HG02981 (cell line): ENCODE data around the gene IVD.
A peak's percentile ranks its signal among the peaks of the same experiment; 100 is the strongest.

Source experiments
- ATAC-seq: cut with Tn5 transposase; IDR thresholded peaks from one replicate; pipeline ENCODE4 v1.9.1; 2021; ENCODE audit warnings: mild to moderate bottlenecking, moderate library complexity; ENCODE audit not compliant: unreplicated experiment

Gene IVD

GRCh38 chr15:40456299-40456712 lies 50.7 kb downstream of the IVD start:
- ATAC-seq: no peak

DNA sequence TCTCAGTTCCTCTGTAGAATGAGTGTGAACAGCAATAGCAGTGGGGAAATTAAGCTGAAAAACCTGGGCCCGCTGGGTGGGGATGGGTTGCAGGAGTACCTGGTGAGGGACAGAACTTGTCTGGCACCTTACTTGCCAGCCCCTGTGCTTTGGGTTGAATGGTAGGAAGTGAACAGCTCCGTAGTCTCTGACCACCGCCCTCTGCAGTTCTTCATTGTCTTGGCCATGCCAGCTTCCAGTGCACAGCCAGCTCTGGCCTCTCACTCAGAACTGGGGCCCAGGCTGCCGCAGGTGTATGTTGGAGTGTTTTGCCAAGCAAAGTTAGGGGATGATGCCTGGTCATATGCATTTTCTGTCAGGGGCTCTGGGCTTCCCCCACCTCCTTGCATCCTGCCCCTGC lies 51.1 kb downstream of the IVD start:
- no peak for ATAC-seq

DNA sequence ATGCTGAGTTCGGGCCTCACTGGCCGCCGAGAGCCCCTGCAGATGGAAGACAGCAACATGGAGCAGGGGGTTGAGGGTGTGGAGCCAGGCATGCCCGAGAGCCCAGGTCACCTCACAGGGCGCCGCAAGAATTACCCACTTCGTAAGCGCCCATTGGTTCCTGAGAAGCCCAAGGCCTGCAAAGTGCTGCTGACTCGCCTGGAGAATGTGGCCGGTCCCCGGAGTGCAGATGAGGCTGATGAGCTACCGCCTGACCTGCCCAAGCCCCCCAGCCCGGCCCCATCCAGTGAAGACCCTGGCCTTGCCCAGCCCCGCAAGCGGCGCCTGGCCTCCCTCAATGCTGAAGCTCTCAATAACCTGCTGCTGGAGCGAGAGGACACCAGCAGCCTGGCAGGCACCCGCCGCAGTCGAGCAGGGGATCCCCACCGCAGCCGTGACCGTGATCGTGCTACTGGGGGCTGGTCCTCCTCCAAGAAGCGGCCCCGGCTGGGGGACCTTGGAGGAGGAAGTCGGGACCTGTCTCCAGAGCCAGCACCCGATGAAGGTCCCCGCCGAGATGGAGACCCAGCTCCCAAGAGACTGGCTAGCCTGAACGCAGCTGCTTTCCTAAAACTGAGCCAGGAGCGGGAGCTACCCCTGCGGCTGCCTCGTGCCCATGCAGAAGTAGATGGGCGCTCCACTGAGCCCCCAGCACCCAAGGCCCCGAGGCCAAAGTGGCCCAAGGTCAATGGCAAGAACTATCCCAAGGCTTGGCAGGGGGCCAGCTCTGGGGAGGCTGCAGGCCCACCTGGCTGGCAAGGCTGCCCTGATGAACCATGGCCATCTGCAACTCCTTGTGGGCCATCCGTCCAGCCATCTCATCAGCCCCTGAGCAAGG lies 53.1 kb downstream of the IVD start:
- ATAC-seq: no peak

- ATAC-seq: no peak
These were observed 53.9 kb downstream of the IVD start for GRCh38 chr15:40459391-40460015.

- ATAC-seq: no peak
These were observed 54.8 kb downstream of the IVD start for GRCh38 chr15:40460404-40460803.

DNA sequence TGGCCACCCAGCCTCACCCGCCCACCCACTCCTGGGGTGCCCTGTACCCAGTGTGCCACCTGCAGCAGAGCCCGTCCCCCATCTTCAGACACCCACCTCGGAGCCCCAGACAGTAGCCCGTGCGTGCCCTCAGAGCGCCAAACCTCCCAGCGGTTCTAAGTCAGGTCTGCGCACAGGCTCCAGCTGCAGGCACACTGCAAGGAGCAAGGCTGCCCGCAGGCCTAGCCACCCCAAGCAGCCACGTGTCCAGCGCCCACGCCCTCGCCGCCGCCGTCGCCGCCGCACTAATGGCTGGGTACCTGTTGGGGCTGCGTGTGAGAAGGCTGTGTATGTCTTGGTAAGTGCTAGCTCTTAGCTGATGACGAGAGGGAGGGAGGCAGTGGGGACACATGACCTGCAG lies 56.4 kb downstream of the IVD start:
- ATAC-seq: no peak

GRCh38 chr15:40463279-40463678 lies 57.7 kb downstream of the IVD start:
- ATAC-seq: no peak

GRCh38 chr15:40463886-40464545 lies 58.4 kb downstream of the IVD start:
- no peak for ATAC-seq

DNA sequence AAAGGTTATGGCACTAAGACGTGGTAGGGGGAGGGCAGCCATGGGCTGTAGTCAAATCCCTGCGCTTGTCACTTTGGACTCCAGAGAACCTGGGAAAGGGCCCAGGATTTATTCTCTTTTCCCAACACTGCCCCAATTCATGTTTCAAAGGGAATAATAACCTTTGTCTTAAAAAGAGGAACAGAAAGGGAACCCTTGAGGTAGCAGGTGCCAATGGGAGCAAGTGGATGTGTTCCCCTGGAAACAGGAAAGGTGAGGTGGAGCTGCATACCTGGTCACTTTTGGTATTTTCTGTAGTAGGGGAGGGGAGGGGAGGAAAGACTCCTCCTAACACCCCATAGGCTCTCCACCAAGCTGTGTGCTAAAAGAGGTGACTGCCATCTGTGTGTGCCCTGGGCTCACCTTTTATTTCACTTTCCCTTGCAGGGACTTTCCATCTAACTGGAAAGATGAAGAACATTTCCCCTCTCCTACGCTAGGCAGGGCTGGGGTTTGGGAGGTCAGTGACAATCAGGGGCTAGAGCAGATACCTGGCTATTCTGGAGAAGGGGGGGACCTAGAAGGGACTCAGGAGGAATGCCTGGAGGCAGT lies 59.1 kb downstream of the IVD start:
- no peak for ATAC-seq

DNA sequence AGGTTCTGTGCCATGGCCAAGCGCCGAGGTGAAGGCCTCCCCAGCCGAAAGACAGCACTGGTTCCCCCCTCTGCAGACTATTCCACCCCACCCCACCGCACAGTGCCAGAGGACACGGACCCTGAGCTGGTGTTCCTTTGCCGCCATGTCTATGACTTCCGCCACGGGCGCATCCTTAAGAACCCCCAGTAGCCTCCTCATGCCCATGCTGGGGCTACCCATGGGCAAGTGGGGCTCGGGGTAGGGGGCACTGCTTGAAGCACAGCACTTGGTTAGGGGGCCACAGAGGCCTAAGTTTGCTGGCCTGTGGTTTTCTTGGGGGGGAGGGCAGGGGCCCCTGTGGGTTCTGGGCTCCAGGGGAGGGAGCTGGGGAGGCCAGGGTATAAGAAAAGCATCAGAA lies 60.3 kb downstream of the IVD start:
- no peak for ATAC-seq

DNA sequence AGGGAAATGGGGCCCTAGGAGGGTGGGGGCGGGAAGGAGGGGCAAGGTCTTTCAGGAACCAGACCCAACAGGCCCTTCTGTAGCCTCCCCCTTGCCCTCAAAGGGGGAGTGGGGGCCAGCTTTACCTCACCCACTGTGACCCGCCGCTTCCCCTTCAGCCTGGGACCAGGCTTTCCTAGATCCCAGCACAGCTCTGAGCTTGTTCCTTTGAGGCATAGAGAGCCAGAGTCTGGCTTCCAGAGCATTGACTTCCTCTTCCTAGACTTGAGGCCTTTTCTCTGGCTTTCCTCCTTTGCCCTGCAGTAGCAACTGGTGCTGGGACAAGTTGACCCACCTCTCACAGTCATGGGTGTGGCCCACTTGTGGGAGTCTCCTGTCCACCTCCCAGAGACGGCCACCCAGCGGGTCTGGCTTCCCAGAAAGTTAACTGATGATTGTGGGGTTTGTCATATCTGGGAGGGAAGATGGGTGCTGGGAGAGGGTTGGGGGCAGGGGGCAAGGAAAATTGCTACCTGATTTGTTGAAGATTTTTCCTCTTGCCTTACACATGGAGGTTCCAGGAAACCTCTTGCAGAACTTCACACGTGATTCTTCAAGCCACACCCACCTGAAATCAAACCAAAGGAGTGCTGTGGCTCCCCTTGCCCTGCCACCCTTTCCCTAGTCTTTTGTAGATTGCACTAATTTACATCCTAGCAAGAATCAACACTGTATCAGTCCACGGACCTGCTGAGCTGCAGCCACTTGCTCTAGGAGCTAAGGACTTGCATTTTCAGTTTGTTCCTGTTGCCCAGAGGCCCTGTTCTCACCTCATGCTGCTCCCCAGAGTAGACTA lies 61.0 kb downstream of the IVD start:
- ATAC-seq: no peak

DNA sequence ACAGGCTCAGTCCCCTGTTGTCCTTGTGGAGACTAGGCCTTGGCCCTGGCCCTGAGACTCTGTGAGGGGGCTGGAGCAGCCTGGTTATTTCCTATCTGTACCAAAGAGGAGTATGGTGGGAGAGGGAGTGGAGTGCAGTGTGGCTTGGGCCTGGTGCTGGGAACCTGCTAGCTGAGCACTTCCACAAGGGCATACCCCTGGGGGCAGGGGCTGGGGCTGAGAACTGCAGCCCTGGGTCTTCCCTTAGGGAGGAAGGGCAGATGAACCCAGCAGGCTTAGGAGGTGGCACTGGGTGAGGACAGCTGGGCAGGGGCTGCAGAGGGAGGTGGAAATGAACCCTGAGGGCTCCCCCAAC lies 61.6 kb downstream of the IVD start:
- ATAC-seq: no peak

- no peak for ATAC-seq
These were observed 63.3 kb downstream of the IVD start for GRCh38 chr15:40468898-40469331.

DNA sequence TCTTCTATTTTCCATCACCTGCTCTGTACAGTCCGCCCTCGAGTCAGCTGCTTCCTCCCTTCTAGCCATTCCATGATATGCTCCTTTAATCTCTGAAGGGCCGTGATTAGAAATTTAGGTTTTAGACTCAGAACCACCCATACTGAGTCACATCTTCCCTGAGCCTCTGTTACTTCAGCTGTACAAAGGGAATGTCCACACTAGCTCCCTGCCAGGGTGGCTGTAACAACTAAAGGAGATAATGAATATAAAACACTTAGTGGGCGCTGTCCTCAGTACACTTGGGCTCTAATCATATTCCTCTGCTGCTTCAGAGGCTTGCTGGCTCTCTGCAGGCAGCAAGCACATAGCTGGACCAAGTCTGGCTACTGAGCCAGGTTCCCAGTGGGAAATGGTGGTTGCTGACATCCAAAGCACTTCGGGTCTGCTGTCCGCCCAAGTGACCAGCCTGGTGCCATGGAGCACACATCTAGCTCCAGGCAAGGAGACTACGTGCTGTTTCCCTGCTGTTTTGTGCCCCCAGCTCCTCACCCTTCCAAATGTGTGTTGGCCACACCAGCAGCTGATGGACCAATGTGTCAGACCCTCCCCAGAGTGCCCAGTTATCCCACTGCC lies 64.3 kb downstream of the IVD start:
- ATAC-seq: no peak

GRCh38 chr15:40470423-40471104 lies 65.0 kb downstream of the IVD start, which contains the start of gene CHST14:
TSS of gene CHST14 (plus strand) at chr15:40470984. CDS start at chr15:40471214, 230 bp downstream.
- peak; percentile 58 for ATAC-seq
